ENCODE results near the gene ESPN.
"Not testable (repeated sequence)": the region's sequence is repeated elsewhere in the genome, so short reads cannot be mapped to it uniquely, and the experiment has no call there.

The ESPN gene

DNA sequence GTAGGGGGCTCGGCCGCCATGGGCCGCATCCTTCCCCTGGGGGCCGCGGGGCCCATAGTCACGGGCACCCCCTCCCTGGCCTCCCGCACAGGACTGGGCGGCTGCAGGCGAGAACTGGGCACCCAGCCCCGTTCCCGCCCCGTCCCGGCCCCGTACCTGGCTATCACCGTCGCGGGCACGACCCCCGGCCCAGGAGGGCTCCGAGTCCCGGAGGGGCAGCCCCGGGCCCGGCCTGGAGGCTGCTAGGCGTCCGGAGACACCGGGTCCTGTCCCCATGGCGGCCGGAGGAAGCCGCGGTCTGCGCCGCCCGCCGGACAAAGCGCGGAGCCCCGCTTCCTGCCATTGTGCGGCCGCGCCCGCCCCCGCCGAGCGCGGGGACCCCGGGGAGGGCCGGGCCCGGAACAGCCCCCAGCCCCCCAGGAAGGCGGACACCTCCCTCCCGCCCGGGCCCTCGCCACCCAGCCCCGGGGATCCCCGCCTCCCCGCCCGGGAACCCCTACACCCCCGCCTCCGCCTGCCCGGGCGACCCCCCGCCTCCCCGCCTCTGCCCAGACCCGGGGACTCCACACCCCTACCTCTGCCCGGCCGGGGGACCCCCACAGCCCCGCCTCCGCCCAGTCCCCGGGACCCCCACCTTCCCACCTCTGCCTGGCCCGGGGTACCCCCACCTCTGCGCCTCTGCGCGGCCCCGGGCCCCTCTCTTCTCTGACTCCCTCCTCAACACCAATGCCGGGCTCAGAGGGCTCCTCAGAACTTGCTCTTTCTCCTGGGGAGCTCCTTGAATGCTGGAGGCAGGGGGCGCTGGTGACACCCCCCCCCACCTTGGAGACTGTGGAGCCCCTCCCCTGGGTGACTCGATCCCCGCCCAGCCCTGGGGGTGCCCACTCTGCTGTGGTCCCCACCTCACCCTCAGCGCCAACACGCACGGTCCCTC lies 60.9 kb downstream of the ESPN start:
- DNase-seq = no peak

DNA sequence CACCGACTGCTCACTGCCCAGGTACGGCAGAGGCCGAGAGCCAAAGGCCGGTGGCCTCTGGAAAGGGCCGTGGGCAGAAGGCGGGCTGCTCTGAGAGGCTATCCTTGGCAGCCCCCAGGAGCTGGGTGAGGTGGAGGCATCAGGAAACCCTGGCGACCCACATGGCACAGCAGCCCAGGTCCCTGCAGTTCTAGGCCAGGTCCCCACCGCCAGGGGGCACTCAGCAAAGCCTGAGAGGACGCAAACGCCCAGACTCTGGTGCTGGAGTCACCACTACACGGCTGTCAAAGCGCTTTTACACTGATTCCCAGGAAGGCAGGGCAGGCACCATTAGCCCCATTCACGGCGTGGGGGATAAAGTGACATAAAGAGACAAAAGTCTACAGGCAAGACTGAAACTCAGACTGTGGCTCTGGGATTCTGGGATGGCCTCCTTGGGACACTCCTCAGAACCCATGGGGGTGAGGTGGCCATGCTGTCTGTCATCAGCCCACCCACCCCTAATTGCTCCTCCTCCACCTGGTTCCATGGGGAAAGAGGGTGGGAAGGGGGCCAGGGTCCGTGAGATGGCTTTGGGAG lies 61.9 kb downstream of the ESPN start:
- DNase-seq = peak; percentile 96

DNA sequence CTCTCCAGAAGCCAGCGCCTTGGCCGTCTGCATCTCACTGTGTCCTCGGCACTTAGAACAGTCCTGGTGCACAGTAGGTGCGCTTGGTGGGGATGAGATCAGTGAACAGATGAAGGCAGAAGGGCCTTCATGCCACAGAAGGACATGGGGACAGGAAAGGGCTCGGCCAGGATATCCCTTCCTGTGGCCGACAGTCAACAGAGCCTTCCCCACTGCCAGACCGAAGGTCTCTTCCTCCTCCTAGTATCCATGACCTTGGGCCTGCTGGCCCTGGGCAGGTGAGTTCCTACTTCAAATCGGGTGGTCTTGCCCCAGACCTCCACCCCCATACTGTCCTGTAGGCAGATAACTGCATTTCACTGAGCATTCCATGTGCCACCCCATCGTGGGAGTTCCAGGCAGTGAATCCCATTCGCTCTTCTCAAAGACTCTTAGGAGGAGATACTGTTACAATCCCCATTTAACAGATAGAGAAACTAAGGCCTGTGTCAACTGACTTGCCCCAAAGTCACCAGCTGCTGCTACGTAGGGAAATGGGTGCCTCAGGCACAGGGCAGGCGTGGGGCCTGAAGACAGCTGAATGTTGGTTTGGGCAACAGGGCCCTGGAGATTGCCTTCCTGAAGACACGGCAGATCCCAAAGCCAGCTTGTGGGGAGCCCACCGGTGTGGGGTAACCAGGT lies 63.4 kb downstream of the ESPN start:
- DNase-seq = no peak

DNA sequence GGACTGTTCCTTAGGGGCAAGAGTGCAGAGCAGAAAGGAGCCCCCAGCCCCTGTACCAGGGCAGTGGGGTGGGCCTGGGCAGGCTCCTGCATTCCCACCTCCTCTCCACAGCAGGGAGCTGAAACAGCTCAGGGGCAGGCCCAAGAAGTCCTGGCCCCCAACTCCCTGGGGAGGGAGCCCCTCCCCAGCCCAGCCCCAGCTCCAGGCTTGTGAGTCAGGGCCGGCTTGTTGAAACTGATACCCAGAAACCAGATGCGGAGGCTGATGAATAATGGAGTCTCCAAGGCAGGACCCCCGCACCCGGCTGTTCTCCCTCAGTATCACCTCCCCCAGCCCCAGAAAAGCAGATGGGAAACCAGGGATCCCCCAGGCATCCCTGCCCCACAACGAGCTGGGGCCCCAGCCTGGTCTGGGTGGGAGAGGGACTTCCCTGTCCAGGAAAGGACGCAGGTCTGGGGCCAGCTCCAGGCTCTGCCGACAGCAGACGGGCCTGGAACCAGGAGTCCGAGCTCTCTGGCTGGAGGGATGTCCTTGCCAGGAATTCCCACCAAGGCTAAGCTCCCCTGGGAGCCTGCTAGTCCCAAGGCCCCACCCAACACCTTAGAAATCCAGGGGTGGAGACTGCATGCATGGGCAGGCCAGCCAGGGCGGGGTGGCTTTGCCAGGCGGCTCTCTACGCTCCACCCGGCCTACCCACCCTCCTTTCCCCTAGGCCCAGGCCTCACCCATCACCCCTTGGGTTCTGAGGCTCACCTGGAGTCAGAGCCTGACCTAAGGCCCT lies 64.2 kb downstream of the ESPN start:
- DNase-seq = no peak

DNA sequence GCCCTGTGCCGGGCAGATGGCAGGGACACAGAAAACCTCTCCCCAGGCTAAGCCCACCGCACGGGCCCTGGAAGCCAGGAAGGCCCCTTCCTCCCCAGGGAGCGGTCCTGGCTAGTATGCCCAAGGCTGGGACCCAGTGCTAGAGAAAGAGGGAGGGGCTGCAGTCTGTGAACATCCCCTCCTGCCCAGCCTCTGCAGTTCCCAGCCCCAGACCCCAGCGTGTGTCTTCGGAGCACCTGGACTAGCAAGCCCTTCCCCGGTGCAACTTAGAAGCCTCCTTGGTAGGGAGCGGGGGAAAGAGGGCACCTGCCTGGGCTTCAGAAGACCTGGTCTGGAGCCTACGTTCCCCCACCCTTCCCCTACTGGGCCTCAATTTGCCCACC lies 64.8 kb downstream of the ESPN start:
- no peak for DNase-seq

DNA sequence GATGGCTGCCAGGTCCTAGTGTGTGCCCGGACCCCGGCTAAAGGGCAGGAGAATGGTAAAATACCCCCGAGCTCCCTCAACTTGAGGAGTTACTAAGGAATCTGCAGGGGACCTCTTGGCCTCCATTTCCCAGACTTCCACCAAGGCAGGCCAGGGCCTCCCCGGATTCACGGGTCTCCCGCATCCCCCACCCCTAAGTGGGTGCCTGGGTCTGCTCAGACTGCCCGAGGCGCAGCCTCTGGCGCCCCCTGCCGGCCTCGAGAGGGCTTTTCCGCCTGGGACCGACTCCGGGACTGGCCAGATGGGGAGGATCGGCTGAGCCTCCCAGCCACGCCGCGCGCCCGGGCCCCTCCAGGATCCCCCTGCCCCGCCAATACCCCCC lies 65.2 kb downstream of the ESPN start:
- peak; percentile 77 for DNase-seq

DNA sequence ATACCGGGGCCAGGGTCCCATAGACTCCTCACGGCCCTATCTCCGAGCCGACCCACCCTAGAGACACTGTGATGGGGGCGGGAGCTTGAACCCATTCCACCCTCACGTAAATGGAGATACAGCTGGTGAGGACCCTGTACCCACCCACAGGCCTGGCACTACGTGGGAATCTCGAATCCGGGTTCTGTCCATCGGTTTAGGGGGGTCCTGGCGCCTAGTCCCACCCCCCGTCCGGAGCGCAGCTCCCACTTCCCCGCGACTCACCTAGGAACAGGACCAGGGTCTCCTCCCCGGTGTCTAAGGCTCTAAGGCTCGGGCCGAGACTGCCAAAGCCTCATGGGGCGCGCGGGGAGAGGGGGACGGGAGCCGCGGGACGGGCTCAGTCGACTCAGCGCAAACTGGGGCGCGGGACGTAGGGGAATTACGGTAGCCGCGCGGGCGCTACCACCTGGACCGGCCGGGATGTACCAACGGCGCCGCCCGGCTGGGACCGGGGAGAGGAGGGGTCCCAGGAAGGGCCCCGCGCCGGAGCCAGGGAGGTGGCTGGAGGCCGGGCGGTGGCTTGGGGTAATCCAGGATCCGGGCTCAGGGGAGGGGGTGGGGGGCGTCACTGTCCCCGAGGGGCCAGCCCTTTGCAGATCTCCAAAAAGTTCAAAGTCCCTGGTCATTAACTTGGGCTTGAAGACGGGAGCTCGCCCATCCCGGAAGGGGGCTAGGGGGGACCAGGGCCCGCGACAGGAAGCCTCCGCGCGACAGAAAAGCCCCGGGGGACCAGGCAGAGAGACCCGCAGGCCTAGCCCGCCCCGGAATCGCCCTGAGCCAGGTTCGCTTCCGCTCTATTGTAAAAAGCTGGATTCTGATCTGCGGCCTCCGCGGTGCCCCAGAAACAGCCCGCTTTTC lies 65.9 kb downstream of the ESPN start:
- no peak for DNase-seq

DNA sequence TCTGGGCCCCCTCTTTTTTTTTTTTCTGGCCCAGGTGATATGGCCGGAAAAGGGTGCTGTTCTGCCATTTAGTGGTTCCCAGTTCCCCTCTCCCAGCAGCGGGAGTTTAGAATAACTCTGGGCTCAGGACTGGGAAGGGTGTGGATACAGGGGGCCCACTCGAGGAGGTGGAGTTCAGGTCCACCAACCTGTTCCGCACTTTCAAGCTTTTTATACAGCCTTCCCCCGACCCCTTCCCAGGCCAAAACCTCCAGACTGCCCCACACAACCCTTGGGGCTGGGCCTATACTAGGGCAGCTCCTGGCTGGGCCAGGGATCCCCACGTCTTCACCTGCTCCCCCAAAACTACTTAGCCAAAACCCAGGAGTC lies 66.5 kb downstream of the ESPN start:
- no peak for DNase-seq

DNA sequence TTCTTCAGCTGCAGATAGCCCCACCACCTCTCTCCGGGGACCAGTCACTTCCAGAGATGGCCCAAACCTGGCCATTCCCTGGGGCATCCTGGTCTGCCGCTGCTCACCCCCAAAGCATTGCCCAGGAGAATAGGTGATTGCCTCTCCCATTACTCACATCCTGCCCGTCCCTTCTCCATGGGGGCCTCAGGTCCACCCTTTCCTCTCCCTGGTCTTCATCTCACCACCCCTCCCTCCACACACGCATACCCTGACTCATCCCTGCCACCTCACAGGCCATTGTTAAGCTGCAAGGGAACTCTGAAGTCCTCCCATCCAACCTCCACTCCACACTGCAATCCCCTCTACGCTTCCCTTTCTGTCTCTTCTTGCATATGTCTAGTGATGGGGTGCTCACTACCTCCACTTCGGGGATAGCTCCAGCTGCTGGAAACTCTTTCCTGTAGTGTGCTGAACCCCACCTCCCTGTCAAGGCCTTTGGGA lies 66.9 kb downstream of the ESPN start, which contains the start of gene PLEKHG5:
TSS of gene PLEKHG5 (minus strand) at position 188 of the 483 bp plus-strand sequence. CDS start 14,096 bp downstream, outside the sequence.
- DNase-seq = no peak

DNA sequence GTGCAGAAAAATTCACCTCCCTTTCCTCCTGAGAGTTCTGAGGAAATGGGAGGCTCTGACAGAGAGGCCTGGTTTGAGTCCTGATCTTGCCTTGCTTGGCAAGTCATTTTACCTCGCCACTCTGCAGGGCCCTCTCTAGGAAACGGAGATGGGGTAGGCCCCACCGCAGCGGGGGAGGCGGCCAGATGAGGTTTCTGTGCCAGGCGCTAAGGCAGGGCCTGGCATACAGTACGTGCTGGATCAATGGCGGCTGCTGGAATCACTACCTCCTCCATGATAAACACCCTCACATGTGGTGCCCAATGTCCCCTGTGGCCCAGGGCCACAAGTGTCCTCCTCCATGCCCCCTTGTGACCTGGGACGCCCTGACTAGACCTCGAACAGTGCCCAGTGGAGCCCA lies 67.4 kb downstream of the ESPN start:
- DNase-seq = no peak

DNA sequence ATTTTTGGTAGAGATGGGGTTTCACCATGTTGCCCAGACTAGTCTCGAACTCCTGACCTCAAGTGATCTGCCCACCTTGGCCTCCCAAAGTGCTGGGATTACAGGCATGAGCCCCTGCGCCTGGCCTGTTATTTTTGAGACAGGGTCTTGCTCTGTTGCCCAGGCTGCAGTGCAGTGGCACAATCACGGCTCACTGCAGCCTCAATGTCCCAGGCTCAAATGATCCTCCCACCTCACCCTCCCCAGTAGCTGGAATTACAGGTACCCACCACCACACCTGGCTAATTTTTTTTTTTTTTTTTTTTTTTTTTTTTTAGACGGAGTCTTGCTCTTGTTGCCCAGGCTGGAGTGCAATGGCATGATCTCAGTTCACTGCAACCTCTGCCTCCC lies 69.3 kb downstream of the ESPN start:
- not testable (repeated sequence) for DNase-seq

DNA sequence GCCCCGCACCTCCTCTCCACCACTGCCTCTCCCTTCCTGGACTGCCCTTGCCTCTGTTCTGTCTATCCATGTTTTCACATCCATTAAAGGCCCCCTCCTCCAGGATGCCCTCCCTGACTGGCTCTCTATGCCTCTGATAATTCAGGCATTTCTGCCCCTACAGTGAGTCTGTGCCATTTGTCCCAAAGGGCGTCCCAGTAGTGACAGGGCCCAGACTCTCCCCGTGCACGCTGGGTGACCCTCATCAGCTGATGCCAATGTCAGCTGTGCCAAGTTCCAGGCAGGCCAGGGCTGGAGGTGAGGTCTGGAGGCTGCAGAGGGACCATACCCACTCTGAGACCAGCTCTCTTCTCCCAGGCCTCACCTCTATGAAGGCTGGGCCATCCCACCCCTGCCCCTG lies 70.1 kb downstream of the ESPN start:
- no peak for DNase-seq

DNA sequence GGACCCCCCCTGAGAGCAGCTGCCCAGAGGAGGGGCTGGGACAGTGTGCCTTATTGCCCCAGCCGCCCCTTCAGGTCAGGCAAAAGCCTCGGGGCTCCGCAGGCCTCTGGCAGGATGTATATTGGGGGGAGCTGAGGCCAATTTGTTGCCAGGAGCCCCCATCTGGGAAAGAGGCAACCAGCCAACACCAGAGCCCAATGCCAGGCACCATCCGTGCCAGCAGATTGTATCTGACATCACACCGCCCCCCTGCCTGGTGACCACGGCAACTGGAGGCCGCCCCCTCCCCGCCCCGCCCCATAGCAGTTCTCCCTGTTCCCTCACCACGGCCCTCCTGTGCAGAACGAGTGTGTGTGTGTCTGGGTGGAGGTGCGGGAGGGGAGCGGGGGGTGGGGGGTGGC lies 70.5 kb downstream of the ESPN start:
- DNase-seq = no peak

DNA sequence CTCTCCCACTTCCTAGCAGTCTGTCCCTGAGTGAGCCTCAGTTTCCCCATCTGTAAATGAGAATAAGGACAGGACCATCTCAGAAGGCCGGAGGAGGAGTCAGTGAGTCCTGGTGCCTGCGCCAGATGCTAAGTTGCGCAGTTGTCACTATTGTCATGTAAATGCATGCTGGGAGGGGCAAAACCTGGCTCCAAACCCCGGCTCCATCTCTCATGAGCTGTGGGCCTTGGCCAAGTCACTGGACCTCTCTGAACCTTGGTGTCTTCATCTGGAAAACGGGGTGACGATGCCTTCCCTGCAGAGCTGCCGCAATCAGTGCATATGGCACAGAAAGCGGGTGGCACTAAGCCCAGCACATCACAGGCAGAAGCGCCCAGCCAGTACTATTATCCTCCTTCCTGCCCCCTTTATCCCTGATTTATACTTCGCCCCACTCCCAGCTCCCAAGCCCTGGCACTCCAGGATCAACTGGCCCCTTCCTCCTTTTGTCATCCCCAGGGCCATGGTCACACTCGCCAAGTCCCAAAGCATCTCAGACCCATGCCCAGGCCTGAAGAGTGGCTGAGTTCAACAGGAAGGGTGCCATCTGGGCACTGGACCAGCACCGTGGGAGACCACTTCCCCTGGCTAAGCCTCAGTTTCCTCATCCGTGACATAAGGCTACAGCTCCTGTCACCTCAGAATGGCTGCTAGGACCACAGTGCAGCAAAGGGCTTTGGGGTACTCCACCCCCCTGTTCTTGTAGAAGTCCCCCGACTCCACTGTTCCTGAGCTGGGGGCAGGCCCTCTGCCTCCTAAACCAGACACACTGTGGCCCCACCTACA lies 71.2 kb downstream of the ESPN start:
- DNase-seq = no peak

DNA sequence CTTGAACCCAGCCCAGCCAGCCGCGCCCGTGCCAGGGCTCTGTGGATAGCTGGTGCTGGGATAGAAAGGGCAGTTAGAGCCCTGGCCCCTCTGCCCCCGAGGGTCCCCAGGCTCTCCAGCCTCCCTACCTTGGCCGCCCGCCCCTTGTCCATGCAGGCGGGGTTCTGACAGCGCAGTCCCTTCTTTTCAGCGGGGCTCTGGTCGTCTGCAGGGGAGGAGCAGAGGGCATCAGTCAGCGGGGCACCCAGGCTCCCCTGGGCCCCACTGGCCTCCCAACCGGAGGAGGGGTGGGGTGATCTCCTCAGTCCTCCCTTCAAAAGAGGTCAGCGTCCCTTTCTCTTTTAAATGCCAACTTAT lies 71.8 kb downstream of the ESPN start:
- no peak for DNase-seq

DNA sequence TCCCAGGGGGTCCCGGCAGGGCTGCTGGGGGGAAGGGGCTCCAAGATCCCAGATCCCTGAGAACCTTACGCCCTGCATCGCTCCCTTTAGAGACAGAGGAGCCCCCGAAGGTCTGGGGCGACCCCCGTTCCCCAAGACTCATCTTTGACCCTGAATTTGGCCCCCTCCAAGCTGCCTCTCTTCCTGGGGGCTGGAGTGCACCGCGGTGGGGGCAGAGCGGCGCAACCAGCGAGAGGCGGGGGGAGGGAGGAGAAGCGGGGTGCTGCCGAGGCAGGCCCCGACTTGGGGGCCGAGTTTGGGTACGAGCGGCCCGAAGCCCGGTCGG lies 72.3 kb downstream of the ESPN start:
- DNase-seq = no peak

DNA sequence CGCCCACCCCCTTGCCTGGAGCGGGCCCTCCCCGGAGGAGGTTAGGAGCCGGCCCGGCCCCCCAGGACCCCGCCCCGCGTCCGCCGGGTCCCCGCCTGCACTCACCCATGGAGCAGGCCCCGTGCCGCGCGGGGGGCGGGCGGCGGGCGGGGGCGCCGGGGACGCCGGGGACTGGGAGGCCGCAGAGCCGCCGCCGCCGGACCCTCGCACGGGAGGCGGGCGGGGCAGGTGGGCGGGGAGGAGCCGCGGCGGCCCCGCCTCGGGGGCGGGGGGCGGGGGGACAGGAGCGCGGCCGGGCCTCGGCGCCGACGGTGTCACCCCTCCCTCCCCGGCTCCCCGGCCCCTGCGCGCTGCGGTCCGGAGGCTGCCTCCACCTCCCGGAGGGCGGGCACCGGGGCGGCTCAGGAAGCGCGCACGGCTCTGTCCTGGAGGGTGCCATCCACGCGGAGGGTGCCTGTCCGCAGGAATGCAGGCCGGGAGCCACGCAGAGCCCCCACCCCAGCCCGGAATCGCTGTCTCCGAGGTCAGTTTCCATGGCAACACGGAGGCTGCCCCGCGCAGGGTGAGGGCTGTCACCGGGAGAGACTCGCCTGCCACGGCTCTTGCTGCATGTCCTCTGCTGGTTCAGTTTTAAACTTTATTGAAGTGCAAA lies 72.8 kb downstream of the ESPN start:
- peak; percentile 80 for DNase-seq

DNA sequence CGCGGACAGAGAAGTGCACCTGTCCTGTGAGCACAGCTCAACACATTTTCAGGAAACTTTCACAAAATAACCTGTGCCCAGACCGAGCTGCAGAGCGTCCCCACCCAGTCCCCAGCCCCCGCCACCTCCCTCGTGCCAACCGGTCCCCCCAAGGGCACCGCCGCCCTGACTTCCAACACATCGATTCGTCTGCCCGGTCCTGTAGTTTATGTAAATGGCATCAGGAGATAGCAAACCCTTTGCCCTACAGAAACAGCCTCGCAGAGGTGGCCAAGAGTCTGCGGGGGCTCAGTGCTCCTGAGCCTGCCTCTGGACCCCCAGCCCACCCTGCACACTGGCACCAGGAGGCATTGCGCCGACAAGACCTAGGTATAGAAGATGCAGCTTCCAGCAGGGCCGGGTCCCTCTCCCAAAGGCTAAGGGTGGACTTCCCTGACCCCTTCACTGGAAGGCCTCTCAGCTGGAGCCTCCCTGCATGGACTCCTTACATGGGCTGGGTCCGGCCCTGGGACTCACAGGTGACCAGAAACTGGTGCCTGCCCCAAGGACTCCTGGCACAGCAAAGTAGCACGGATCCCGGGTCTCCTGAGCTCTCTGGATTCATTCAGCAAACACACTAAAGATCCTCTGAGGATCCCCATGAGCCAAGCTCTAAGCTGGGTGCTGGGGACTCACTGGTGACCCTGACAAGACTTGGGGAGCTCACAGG lies 73.4 kb downstream of the ESPN start:
- no peak for DNase-seq

DNA sequence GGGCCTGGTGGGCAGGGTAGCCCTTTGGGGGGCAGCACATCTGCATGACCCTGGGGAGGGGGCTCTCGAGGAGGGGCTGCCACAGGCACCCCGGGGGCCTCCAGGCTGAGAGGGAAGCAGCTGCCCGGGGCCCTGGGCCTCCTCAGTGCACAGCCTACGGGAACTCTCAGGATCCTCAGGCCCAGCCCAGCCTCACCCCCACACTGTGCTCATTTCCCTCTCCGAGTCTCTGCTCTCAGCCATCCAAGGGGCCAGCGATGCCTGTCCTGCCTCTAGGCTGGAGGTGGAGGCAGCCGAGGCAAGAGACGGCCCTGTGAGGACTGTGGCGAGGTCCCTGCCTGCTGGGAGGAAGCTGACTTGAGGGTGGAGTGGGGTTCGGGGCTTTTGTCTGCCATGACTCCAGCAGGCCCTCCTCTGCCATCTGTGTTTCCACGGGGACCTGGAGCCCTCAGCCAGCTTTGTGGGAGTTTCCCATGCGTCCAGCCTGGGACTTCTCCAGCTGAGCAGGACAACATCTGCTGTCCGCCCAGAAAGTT lies 74.1 kb downstream of the ESPN start:
- no peak for DNase-seq

DNA sequence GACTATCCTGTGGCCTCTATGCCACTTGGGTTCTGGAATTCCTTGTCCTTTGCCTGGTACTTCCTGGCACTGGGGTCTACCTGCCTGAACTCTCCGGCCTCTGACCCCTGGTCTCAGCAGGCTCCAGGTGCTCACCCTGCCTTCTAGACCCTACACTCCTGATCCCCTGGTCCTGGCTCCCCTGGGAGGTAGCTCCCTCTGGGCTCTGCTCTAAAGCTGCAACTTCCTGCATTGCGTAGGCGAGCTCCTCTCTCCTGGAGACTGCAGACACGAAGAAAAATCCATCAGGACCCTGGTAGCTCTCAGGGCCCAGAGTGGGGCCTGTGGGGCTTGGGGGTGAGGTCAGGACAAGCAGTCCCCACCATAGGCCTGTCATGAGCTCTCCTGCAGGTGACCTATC lies 74.7 kb downstream of the ESPN start:
- DNase-seq = no peak

All from 8988T (cell line).